MM.1S (cell line): Measurements from ENCODE around the gene TBC1D22B.

Experiments used
- DNase-seq: peaks from one replicate; pipeline ENCODE4 v3.0.0-alpha.2; 2015
- H2AFZ ChIP-seq: fragments of 300-600 bp; sonication (generic); 2 replicates; pipeline ENCODE4 v1.6.0; 2016; ENCODE audit warnings: antibody characterized with exemption, low read length
- H3F3A ChIP-seq: fragments of 300-600 bp; sonication (generic); 2 replicates; pipeline ENCODE4 v1.6.1; 2016; ENCODE audit warnings: mild to moderate bottlenecking, antibody characterized with exemption, low read length, moderate library complexity, mixed read lengths; ENCODE audit not compliant: insufficient read depth
- H3K27ac ChIP-seq: fragments of 300-600 bp; sonication (generic); 2 replicates; pipeline ENCODE4 v1.5.1; 2016; ENCODE audit warnings: mild to moderate bottlenecking, low read length
- H3K27me3 ChIP-seq: fragments of 300-600 bp; sonication (generic); replicated peaks from 2 replicates; pipeline ENCODE4 v1.6.0; 2016; ENCODE audit warnings: low read length; ENCODE audit not compliant: insufficient read depth
- H3K36me3 ChIP-seq: fragments of 300-600 bp; sonication (generic); replicated peaks from 2 replicates; pipeline ENCODE4 v1.6.1; 2016; ENCODE audit warnings: mild to moderate bottlenecking, low read length, mixed read lengths; ENCODE audit not compliant: insufficient read depth
- H3K4me1 ChIP-seq: fragments of 300-600 bp; sonication (generic); 2 replicates; pipeline ENCODE4 v1.6.1; 2016; ENCODE audit warnings: low read length, mixed read lengths
- H3K4me2 ChIP-seq: fragments of 300-600 bp; sonication (generic); 2 replicates; pipeline ENCODE4 v1.6.0; 2016; ENCODE audit warnings: low read depth, low read length
- H3K4me3 ChIP-seq: fragments of 300-600 bp; sonication (generic); 2 replicates; pipeline ENCODE4 v1.5.1; 2016; ENCODE audit warnings: low read length, mixed read lengths
- H3K79me2 ChIP-seq: fragments of 300-600 bp; sonication (generic); 2 replicates; pipeline ENCODE4 v1.6.1; 2016; ENCODE audit warnings: mixed run types, low read length, mixed read lengths
- H3K9ac ChIP-seq: fragments of 300-600 bp; sonication (generic); 2 replicates; pipeline ENCODE4 v1.6.1; 2016; ENCODE audit warnings: low read length, mixed read lengths
- H3K9me2 ChIP-seq: fragments of 300-600 bp; sonication (generic); replicated peaks from 2 replicates; pipeline ENCODE4 v1.6.1; 2016; ENCODE audit warnings: mild to moderate bottlenecking, low read length, mixed read lengths; ENCODE audit not compliant: insufficient read depth
- H3K9me3 ChIP-seq: fragments of 300-600 bp; sonication (generic); replicated peaks from 2 replicates; pipeline ENCODE4 v1.6.1; 2016; ENCODE audit warnings: mild to moderate bottlenecking, low read length, mixed read lengths; ENCODE audit not compliant: insufficient read depth
- H4K20me1 ChIP-seq: fragments of 300-600 bp; sonication (generic); 2 replicates; pipeline ENCODE4 v1.6.1; 2016; ENCODE audit warnings: mild to moderate bottlenecking, low read length, moderate library complexity, mixed read lengths; ENCODE audit not compliant: insufficient read depth
- EZH2 ChIP-seq: fragments of 300-600 bp; sonication (generic); optimal IDR thresholded peaks from 2 replicates; pipeline ENCODE3; 2017; ENCODE audit warnings: low read depth, mild to moderate bottlenecking, antibody characterized with exemption, low read length, mixed read lengths
- EZH2phosphoT487 ChIP-seq: fragments of 300-600 bp; sonication (generic); IDR thresholded peaks from 2 replicates; pipeline ENCODE4 v1.6.1; 2018; ENCODE audit warnings: antibody characterized with exemption, low read length
- TF ChIP-seq, protein P1 (sequence below): fragments of 300-600 bp; sonication (generic); IDR thresholded peaks from 2 replicates; pipeline ENCODE4 v1.5.1; 2016; ENCODE audit warnings: antibody characterized with exemption, low read length, mixed read lengths

TBC1D22B gene

DNA sequence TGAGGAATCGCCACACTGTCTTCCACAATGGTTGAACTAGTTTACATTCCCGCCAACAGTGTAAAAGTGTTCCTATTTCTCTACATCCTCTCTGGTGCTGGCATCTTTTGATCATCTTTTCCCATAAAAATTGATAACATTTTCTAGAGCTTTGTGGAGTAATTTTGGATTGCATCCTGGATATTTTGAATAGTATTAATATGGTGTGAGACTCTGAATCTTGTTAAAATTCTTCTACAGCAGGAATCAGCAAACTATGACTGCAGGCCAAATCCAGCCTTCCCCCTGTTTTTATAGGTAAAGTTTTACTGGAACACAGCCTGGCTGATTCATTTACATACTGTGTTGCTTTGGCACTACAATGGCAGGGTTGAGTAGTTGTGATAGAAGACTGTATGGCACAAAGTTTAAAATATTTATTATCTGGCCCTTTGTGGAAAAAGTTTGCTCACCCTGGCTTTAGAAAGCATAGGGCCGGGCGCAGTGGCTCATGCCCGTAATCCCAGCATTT lies 81.2 kb downstream of the TBC1D22B start:
- H3K4me3 ChIP-seq, result no peak overlapping the region
- no peaks in the 10 kb centered on the region for H3K4me1 ChIP-seq
- H3K36me3 ChIP-seq, result no peaks in the 10 kb centered on the region
- no peaks in the 10 kb centered on the region for H3F3A ChIP-seq
- H3K9me3 ChIP-seq, result no peaks in the 10 kb centered on the region
- no peak for DNase-seq
- H3K9me2 ChIP-seq, result no peaks in the 10 kb centered on the region
- no peaks in the 10 kb centered on the region for H3K79me2 ChIP-seq
- no peaks in the 10 kb centered on the region for H3K27me3 ChIP-seq
- H3K4me2 ChIP-seq, result no peak overlapping the region
- H4K20me1 ChIP-seq, result no peaks in the 10 kb centered on the region
- no peak overlapping the region for H2AFZ ChIP-seq
- no peak overlapping the region for H3K9ac ChIP-seq
- no peak overlapping the region for H3K27ac ChIP-seq
- TF ChIP-seq EZH2phosphoT487 (no peak), EZH2 (no peak)
- TF ChIP-seq, protein P1, sequence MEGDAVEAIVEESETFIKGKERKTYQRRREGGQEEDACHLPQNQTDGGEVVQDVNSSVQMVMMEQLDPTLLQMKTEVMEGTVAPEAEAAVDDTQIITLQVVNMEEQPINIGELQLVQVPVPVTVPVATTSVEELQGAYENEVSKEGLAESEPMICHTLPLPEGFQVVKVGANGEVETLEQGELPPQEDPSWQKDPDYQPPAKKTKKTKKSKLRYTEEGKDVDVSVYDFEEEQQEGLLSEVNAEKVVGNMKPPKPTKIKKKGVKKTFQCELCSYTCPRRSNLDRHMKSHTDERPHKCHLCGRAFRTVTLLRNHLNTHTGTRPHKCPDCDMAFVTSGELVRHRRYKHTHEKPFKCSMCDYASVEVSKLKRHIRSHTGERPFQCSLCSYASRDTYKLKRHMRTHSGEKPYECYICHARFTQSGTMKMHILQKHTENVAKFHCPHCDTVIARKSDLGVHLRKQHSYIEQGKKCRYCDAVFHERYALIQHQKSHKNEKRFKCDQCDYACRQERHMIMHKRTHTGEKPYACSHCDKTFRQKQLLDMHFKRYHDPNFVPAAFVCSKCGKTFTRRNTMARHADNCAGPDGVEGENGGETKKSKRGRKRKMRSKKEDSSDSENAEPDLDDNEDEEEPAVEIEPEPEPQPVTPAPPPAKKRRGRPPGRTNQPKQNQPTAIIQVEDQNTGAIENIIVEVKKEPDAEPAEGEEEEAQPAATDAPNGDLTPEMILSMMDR, result no peak

DNA sequence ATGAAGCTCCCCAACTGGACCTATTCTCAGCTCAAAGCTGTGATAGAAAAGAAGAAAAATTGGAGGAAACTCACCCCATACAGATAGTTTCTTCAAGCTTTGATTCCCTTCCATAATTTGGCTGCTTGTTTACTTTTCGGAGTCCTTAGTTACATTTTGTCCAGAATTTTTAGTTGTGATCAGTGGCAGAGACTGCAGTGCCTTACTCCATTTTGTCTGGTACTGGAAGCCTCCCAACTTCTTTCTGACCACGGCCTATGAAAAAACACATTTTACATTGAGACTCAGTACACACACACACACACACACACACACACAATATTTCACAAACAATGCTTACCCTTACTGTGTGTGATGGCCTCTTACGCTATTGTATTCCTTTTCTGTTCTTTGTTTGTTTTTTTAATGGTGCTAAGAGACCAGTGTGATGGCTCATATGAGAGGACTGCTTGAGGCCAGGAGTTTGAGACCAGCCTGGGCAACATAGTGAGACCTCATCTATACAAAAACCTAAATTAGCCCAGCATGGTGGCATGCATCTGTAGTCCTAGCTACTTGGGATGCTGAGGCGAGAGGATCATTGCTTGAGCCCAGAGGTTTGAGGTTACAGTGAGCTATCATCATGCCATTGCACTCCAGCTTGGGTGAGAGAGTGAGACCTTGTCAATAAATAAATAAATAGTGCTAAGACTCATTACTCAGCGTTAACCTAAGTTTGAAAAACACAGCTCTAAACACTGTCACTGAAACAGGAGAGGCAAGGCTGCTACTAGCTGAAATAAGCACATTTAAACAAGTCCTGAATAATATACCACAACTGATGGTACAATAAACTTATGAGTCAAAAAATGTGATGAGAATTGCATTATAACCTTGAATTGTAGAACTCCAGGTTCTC lies 82.4 kb downstream of the TBC1D22B start:
- H3K4me1 ChIP-seq, result no peaks in the 10 kb centered on the region
- H3K9me3 ChIP-seq, result no peaks in the 10 kb centered on the region
- no peak overlapping the region for H3K4me2 ChIP-seq
- H3K9ac ChIP-seq, result no peak overlapping the region
- no peaks in the 10 kb centered on the region for H4K20me1 ChIP-seq
- H3K79me2 ChIP-seq, result no peaks in the 10 kb centered on the region
- H3K4me3 ChIP-seq, result no peak overlapping the region
- H3K36me3 ChIP-seq, result no peaks in the 10 kb centered on the region
- no peak for DNase-seq
- H3K27ac ChIP-seq, result no peak overlapping the region
- no peaks in the 10 kb centered on the region for H3K27me3 ChIP-seq
- no peaks in the 10 kb centered on the region for H3K9me2 ChIP-seq
- no peaks in the 10 kb centered on the region for H3F3A ChIP-seq
- H2AFZ ChIP-seq, result no peak overlapping the region
- TF ChIP-seq EZH2phosphoT487, result no peak
- no peak for TF ChIP-seq EZH2
- TF ChIP-seq, protein P1, result no peak

DNA sequence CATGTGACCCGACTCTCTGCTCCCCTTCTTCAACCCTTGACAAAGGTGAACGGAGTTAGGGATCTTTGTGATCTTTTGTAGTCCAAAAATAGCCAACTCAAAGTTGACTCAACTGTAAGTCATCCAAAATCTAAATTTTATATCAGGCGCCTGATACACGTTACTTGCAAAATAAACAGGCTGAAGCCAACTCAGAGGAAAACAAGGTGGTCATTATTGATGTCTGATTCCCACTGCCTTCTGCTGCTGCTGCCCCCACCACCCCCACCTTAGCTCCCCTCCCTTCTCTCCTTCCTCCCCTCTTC lies 83.0 kb downstream of the TBC1D22B start:
- H3K36me3 ChIP-seq, result no peaks in the 10 kb centered on the region
- H4K20me1 ChIP-seq, result no peaks in the 10 kb centered on the region
- H3K4me2 ChIP-seq, result no peak overlapping the region
- H3K4me1 ChIP-seq, result no peaks in the 10 kb centered on the region
- H3K4me3 ChIP-seq, result no peak overlapping the region
- no peak for DNase-seq
- TF ChIP-seq EZH2 (no peak), EZH2phosphoT487 (no peak)
- TF ChIP-seq, protein P1, result no peak
- no peak overlapping the region for H3K9ac ChIP-seq
- H3K9me2 ChIP-seq, result no peaks in the 10 kb centered on the region
- H3K9me3 ChIP-seq, result no peaks in the 10 kb centered on the region
- no peaks in the 10 kb centered on the region for H3K79me2 ChIP-seq
- no peaks in the 10 kb centered on the region for H3K27me3 ChIP-seq
- H2AFZ ChIP-seq, result no peak overlapping the region
- no peak overlapping the region for H3K27ac ChIP-seq
- no peaks in the 10 kb centered on the region for H3F3A ChIP-seq
